ENCODE measurements around the gene RAET1L.
"Not testable (repeated sequence)": the region's sequence is repeated elsewhere in the genome, so short reads cannot be mapped to it uniquely, and the experiment has no call there.

The RAET1L gene

GRCh38 chr6:150044621-150045145 lies 19.4 kb upstream of the RAET1L start:
- no peak for DNase-seq (ENCODE audit: low spot score)

DNA sequence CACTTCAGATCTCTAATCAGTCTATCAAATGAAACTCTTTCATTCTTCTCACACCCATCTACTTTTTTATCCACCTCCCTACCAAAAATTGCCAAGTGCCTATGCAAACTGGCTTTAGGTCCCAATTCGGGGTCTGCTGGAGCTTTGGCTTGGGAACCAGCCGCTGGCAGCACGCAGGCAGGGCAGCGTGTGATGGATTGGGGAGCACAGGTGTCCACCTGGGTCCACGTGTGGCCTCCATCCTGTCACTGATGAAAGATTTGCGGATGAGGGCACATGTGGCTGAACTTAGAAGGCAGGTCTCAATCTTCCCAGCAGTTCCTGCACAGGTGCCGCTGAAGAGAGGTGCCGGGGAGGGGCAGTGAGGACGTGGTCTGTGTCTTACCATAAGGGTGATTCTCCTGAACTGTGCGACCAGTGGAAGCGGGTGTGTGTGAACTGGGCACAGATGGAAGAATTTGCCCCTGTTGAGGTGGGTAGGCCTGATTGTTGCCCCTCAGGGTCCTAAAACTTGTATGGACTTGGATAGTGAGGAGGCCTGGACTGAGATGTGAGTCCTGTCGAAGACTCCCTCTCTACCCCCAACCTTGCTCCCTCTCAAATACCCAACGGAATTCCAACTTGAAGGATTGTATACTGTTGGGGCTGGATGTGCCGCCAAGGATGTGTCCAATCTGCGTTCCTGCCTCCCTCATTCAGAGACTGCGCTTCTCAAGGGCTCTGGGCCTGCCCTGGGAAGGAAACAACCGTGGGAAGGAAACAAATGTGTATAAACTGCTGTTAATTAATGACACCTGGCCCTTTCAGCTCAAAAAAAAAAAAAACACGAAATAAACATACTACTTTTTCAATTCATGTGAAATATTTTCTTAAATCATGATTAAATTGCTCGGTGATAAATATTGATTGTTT lies 18.4 kb upstream of the RAET1L start:
- DNase-seq (ENCODE audit: low spot score): no peak

- no peak for DNase-seq (ENCODE audit: low spot score)
These were observed 17.8 kb upstream of the RAET1L start for GRCh38 chr6:150043096-150043495.

DNA sequence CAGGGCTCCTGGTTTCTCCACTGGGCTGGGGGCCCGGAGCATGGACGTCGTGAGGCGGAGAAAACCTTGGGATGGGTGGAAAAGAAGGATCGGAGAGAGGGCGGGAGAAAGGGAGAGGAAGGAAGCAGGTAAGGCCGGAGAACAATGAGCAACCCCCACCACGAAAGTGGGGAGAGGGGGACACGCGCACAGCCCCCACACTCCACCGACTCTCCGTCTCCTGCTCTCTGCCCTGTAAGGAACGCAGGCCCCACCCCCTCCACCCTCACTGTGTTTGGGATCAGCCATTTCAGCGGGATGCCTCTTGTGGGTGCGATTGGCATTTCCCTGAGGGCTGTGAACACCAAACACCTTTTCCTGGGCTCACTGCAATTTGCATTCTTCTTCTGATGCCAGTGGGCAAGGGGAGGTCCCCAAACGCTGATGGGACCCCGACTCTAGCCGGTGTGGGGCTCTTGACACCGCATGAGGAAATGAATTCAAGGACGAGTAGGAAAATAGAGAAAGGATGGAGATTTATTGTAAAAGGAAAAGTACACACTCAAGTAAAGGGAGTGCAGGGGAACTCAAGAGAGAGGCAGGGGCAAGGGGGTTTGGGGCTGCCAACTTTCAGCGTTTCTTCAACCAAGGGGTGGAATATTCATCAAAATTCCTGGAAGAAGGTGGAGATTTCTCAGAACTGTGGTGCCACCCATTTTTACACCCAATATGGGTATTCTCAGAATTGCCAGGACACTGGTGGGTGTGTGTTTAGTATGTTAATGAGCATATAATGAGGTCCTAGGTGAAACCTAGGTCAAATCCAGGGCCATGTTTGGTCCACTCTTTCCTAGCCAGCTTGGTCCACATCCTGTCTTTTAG lies 13.1 kb upstream of the RAET1L start:
- DNase-seq (ENCODE audit: low spot score): no peak

- no peak for DNase-seq (ENCODE audit: low spot score)
These were observed 12.3 kb upstream of the RAET1L start for GRCh38 chr6:150037526-150038201.

DNA sequence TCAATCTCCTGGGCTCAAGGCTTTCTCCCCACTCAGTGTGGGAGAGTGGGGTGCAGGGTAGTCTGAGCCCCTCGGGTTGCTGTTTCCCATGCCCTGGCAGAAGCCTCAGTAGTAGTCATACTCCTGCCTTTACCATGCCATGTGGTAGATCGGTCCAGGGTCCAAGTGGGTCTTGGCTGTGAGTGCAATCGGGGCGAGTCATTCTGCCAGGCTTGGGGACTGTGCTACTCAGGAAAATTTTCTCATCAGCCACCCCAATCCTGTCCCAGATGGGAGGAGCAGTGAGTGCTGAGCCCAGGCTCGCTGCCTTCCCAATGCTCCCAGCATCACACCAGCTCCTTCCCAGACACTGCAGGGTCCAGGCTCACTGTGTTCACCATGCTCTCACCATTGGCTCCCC lies 10.7 kb upstream of the RAET1L start:
- no peak for DNase-seq (ENCODE audit: low spot score)

- no peak for DNase-seq (ENCODE audit: low spot score)
These were observed 8.0 kb upstream of the RAET1L start for GRCh38 chr6:150033207-150033771.

DNA sequence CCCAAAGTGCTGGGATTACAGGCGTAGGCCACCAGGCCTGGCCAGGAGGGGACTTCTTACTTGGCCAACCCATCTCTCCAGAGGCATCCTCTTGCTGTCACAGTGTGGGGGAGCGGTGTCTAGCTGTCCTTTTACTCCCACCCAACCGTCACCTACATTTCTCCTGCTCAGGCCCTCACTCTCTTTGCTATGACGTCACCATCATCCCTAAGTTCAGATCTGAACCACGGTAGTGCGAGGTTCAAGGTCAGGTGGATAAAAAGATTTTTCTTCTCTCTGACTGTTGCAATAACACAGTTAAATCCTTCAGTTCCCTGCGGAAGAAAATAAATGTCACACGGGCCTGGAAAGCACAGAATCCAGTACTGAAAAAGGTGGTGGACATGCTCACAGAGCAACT lies 7.3 kb upstream of the RAET1L start:
- DNase-seq (ENCODE audit: low spot score): no peak

- no peak for DNase-seq (ENCODE audit: low spot score)
These were observed 5.3 kb upstream of the RAET1L start for GRCh38 chr6:150030611-150031010.

GRCh38 chr6:150029749-150030148 lies 4.4 kb upstream of the RAET1L start:
- peak; percentile 48 for DNase-seq (ENCODE audit: low spot score)

DNA sequence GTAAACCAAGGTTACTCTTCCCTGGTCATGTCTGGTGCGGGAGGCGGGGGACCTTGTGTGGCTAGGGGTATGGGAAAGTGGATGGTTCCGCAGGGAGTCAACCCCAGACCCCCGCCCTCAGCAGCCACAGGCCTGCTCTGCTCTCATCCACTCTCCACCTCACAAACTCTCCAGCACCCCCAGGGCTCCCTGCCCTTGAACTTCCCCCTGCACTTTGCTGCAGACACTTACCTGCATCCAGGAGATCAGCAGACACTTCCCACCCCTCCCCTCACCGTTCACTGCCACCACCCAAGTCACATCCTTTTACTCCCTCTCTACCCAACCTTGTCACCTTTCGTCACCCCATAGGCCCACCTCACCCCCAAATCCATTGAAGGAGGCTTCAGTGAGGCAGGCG lies 3.9 kb upstream of the RAET1L start:
- no peak for DNase-seq (ENCODE audit: low spot score)

GRCh38 chr6:150028799-150029198 lies 3.5 kb upstream of the RAET1L start:
- no peak for DNase-seq (ENCODE audit: low spot score)

- no peak for DNase-seq (ENCODE audit: low spot score)
These were observed 2.7 kb upstream of the RAET1L start for GRCh38 chr6:150027806-150028565.

GRCh38 chr6:150026976-150027805 lies 1.9 kb upstream of the RAET1L start:
- no peak for DNase-seq (ENCODE audit: low spot score)

DNA sequence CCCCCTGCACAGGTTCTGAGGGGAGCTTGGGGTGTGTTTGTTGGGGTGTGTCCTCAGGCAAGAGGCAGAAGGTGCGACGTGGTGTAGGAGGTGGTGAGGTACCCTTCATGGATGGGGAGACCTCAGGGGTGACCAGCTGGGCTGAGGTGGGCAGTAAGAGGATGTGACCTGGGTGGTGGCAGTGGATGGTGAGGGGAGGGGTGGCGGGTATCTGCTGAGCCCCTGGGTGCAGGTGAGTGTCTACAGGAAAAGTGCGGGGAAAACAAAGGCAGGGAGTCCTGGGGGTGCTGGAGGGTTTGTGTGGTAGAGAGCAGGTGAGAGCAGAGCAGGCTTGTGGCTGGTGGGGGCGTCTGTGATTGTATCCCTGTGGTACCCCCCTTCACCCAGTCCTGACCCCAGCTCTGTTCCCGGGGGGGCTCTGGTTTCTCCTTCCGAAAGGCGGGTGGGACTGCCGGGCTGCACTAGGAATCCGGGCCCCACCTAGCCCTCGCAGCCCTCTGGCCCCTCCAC lies 631 bp downstream of the RAET1L start:
- no peak for DNase-seq (ENCODE audit: low spot score)

GRCh38 chr6:150024021-150024420 lies 1.3 kb downstream of the RAET1L start:
- not testable (repeated sequence) for DNase-seq (ENCODE audit: low spot score)

GRCh38 chr6:150021870-150022269 lies 3.5 kb downstream of the RAET1L start:
- not testable (repeated sequence) for DNase-seq (ENCODE audit: low spot score)

- DNase-seq (ENCODE audit: low spot score): no peak
These were observed 6.3 kb downstream of the RAET1L start for GRCh38 chr6:150018846-150019580.

DNA sequence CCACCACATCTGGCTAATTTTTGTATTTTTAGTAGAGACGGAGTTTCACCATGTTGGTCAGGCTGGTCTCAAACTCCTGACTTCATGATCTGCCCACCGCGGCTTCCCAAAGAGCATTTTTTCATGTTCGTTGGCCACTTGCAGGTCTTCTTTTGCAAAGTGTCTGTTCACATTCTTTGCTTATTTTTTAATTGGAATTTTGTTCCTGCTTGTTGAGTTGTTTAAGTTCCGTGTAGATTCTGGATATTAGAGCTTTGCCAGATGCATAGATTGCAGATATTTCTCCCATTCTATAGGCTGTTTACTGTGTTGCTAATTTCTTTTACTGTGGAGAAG lies 8.2 kb downstream of the RAET1L start:
- not testable (repeated sequence) for DNase-seq (ENCODE audit: low spot score)
